Measurements from ENCODE around the gene SMARCA1. TPM values are rescaled to one million over a fixed set of nuclear protein-coding genes. Genes with fewer than 3 reads are reported as not detected.

Gene SMARCA1
- total RNA-seq, 1 donor from 2014 or later = 22.7 TPM

DNA sequence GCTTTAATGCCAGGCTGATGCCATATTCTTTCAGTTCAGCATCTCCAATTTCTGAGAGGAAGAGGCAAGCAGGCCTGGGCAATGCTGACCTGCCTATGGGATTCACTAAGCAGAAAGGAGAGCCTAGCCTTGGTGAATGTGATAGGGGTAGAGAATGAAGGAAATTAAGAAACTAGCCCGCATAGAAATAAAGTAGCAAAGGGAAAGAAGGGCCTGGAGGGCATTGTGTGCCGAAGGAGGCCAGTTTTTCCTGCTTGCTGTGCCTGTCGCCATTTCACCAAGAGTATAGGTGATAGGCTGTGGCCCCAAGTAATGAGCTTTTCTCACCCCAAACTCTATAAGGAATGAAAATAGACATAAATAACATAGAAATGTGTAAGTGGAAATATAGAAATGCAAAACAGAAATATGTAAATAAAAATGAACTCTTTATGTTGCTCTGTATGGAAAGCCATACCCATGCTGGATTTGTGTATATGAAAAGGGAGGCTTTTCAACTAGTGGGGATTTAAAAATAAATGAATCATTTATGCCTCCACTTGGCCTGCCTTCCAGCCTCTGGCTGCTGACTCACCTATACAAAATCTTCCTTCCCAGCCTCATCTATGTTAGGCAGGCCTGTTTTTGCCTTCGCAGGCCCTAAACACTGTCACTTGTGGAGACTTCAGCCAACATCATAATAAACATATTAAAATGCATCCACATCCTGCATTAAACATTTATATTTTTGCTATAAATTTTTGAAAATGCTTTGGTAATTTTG, 11.7 kb upstream of the SMARCA1 start:
- DNase-seq (ENCODE audit: low spot score) = no peak
- ATAC-seq = no peak

DNA sequence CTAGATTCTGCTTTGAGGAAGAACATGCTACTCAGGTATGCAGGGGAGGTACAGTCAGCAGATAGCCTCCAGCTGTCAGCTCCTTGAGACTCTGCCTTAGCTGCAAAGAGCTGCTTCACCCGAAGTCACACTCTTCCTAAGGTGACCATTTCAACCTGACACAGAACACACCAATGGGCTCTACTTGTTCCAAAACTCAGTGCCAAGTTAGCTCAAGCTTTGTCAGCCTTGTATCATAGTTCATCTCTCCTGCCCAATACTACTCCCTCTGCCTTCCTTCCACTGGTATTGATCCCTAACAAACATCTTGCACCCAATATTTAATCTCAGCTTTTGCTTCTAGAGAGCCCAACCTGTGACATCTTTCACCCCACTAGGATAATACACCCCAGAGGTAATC, 7.8 kb upstream of the SMARCA1 start:
- DNase-seq (ENCODE audit: low spot score) (no peak), ATAC-seq (peak; percentile 74)

DNA sequence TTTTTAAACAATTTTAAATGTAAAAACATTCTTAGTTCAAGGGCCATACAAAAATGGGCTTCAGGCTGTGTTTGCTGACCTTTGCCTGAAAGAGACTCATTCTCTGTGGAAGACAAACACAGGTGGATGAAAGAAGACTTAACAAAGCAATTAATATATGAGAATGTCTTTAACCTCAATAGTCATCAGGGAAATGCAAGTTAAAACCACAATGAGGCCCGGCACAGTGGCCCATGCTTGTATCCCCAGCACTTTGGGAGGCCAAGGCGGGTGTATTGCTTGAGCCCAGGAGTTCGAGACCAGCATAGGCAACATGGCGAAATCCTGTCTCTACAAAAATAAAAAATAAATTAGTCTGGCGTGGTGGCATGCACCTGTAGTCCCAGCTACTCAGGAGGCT, 7.1 kb upstream of the SMARCA1 start:
- ATAC-seq (no peak), DNase-seq (ENCODE audit: low spot score) (no peak)

DNA sequence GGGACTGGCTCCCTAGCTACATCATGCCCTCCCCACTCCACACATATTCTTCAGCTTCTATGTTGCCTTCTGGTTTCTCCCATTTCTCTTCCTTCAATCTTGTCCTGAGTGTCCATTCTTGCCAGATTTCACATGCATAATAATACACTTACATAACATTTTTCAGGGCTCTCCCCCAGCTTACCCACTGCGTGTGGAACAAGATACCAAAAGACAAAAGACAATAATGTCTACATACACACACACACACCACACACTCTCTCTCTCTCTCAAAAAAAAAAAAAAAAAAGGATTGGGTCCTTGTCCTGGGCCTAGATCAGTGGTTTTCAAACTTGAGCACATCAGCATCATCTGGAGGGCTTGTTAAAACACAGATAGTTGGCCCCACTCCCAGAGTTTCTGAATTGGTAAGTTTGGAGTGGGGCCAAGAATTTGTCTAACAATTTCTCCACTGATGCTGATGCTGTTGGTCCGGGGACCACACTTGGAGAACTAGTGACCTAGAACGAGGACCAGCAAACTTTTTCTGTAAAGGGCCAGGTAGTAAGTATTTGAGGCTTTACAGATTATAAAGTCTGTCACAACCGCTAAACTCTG, 6.5 kb upstream of the SMARCA1 start:
- no peak for ATAC-seq
- no peak for DNase-seq (ENCODE audit: low spot score)

DNA sequence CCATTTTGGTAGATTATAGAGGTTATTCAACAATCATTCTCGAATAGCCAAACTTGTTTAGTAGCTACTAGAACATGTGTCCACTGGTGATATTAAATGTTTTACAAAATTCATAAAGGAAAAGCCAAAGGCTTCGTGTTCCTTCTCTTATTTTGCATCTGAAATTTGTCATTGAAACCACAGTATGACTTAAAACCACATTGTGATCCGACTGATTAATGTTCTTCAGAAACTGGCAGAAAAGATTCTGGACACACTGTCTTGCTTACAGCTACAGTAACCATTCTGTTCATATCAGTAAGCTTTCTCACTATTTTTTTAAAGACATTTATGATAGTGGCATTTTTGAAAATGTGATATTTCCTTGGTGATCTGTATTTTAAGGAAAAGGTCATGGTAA, 2.6 kb upstream of the SMARCA1 start:
- no peak for DNase-seq (ENCODE audit: low spot score)

DNA sequence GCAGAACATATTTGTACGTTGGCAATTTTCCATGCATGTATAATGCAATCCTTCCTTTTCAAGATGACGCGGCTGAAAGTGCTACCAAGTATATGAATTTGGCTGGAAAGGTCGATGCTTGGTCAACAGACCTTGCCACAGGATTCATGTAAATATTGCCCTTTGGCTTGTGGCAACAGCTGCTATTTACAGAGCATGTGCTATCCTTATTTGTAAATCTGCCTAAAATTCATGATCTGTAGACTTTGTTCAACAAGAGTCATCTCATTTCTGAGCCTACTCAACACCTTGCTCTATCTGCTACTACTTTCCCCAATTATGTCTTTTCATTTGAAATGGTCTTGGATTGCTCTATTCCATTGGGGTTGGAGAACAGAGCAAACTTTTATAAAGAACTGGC, 1.9 kb upstream of the SMARCA1 start:
- DNase-seq (ENCODE audit: low spot score) = peak; percentile 62
- peak; percentile 60 for ATAC-seq

More for the DNA sequence above, 2.6 kb upstream of the SMARCA1 start:
- no peak for ATAC-seq

DNA sequence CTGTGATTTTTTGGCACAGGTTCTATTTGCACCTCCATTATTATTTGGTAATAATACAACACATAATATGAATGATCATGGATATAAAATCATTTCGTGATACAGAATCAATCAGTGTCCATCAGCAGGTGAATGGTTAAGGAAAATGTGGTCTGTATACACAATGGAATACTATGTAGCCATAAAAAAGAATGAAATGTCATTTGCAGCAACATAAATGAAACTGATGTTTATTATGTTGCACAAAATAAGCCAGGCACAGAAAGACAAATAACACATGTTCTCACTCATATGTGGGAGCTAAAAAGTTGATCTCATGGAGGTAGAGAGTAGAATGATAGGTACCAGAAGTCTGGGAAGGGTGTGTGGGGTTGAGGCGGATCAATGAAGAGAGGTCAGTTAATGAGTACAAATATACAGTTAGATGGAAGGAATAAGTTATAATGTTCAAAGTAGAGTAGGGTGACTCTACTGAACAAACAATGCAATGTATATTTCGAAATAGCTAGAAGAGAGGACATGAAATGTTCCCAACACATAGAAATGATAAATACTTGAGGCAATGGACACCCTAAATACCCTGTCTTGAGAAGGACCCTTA, 1.1 kb upstream of the SMARCA1 start:
- no peak for ATAC-seq
- no peak for DNase-seq (ENCODE audit: low spot score)

DNA sequence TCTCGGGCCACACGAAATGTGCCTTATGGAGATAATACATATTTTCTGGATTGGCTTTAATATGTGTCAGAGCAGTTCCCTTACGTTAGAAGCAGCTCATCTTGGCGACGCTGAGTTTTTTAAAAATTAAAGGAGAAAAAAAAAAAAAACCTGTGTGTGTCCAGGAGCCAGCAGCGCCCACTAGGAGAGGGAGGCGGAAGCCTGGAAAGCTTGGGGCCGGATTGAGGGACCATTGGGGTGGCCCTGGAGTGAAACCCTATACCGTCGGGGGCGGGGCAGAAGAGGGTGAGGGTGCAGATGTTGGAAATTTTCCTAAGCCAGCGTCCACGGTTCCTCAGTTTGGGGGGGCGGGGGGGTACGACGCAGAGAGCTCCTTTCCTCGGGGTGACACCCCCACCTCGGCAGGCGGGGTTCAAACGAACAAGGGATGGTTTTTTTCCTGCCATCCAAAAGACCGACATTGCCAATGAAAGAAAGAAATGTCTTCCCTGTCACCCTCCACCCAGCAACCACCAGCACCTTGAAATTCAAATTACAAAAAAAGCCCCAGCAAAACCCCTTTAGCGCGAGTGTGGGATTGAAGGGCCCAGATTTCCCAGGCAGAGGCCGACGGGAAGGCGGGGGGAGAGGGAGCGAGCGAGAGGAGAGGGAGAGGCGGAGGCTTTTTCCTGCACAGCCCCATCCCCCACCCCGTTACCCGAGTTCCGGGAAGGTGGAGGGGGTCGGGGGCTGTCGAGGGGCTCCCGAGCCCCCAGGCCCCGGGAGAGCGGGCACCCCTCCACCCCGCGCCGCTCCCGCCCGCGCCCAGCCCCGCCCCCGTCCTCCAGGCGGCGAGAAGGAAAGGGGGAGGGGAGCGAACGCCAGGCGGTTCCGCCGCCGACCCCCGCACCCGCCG, 859 bp downstream of the SMARCA1 start:
- ATAC-seq = peak; percentile 68
- DNase-seq (ENCODE audit: low spot score) = peak; percentile 60

DNA sequence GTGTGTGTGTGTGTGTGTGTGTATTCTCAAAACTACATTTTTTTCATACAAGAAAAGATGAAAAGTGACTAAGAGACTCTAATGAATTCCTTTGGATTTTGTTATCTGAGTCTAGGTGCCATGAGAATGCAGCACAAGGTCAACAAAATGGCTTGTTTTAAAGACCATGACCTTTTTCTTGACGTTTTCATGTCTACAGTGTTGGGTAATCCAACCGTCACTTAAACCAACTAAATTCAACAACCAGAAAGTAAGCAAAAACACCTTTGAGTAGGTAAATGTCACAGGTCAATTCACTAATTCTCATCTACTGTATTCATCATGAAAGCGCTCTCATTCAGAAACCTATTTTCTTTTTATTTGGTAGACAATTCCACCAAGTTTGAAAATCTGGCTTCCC, 3.1 kb downstream of the SMARCA1 start:
- ATAC-seq = no peak
- no peak for DNase-seq (ENCODE audit: low spot score)

DNA sequence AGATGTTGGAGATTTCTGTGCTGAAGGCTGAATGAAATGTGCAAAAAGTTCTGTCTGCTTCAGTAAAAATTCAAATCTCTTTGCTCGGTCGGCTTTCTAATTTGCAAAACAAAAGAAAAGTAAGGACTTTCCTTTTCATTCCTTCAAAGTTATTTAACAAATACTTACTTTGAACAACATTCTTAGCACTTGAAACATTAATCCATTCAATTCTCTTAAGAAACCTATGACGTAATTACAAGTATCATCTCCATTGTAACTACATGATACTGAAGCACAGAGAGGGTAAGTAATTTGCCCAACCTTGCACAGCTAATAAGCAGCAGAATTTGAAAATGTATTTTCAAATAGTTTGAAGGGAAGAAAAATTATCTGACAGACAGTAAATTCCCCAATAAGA, 6.9 kb downstream of the SMARCA1 start:
- ATAC-seq (no peak), DNase-seq (ENCODE audit: low spot score) (no peak)

DNA sequence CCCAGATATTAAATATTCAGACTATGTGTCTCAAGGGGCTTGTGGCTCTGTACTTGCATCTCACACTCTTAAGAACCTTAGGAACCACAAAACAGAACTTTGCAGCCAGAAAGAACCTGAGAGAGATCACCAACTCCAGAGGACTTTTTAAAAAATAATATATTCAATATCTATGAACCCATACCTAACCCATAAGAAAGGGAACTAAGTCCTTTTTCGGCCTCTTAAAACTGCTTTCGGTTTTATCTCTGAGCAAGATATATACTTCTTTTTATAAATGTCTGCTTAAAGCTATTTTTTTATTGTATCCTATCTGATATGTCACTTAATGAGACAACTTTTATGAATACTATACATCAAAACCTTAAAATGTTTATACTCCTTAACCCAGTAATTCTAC, 10.9 kb downstream of the SMARCA1 start:
- ATAC-seq = no peak
- no peak for DNase-seq (ENCODE audit: low spot score)

DNA sequence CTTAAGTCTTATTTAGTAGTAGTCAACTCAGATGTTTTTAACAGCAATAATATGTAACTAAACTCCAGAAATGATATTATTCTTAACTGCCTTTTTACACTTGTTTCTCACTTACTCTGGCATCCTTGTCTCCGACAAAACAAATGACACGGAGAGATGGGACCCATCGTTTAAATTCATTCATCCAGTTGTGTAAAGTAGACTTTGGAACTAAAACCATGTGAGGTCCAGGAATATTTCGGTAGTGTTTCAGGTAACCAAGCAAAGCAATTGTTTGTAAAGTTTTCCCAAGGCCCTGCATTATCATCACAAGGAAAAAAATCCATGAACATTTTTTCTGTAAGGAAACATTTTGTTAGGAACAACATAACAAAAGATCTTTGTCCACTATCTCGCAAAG, 11.6 kb downstream of the SMARCA1 start:
- ATAC-seq (peak; percentile 52), DNase-seq (ENCODE audit: low spot score) (no peak)

DNA sequence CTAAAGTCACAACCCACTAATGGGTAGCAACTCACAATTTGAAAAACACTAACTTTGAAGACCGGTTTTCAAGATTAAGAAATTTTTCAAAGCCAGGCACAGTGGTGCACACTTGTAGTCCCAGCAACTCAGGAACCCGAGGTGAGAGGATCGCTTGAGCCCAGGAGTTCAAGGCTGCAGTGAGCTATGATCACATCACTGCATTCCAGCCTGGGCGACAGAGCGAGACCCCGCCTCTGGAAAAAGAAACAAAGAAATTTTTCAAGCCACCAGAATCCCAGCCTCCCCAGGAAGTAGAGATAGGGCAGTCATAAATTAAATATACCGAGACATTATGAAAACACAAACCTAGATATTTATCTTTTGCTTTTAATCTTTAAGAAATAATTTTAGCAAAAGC, 13.0 kb downstream of the SMARCA1 start:
- DNase-seq (ENCODE audit: low spot score) = no peak
- ATAC-seq = no peak

DNA sequence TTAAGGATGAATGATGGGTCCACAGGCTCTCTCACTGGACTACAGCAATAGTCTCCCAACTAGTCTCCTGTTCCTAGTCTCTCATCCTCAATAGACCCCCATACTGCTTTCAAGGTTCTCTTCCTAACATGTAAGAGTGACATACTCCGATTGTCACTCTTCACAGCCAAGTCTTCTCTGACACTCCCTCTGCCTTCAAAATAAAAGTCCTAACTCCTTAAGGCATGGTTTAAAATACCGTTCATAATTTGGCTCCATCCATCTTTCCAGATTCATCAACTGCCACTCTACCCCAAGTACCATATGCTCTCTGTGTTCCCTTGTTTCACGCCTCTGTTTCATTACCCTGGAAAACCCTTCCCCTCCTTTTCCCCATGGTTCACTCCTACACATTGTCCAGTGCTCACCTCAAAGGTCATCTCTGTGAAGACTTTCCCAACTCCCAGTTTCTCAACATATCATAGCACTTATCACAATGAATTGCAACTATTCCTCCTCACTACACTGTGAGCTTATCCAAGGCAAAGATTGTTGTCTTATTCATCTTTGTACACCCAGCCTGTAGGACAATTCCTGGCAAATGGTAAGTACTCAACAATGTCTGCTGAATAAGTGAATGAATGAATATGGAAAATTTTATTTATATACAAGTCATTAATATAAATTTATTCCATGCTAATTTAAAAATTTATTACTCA, 26.0 kb downstream of the SMARCA1 start:
- ATAC-seq (no peak), DNase-seq (ENCODE audit: low spot score) (no peak)

DNA sequence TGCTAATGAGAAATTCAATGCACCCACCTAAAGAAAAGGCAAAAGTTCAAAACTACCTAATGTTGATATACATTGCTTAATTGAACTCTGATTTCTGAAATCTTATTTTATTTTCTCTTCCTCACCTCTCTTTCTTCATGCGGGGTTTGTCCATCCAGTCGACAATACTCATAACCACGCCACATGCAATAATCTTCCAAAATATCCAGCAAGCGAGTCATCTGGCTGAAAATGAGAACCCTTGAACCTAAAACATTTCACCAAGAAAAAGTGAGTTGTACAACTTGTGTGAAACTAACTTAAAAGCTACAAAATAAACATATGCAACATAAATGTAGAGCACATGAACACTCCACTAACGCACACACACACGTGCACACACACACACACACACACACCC, 26.7 kb downstream of the SMARCA1 start:
- no peak for DNase-seq (ENCODE audit: low spot score)
- ATAC-seq = no peak

DNA sequence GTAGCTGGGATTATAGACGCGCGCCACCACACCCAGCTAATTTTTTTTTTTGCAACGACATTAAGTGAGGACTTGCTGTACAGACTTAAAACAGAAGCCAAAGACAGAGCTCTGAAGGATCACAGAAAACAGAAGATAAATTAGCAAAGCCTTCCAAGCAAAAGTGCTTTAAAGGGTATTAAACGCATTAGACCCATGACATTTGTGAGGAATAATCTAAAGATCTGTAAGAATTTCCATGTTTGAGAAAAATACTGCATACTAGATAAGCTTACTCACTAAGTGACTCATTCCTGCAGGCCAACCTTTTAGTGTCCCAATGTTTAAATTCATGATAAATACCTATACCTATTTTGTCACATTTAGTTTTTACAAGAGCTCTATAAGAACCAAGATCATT, 27.4 kb downstream of the SMARCA1 start:
- DNase-seq (ENCODE audit: low spot score) (no peak), ATAC-seq (no peak)

DNA sequence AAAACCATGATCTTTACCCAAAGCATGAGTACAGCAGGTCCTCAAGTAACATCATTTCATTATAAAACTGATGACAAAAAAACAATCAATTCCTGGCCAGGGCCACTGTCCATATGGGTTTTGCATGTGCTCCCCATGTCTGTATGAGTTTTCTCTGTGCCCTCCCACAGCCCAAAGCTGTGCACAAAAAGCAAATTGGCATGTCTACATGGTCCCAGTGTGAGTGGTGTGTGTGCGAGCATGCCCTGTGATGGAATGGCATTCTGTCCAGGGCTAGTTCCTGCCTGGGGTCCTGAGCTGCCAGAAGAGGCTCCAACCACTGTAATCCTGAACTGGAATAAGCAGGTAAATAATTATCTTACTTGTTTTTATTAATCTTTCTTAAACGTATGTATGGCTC, 28.4 kb downstream of the SMARCA1 start:
- ATAC-seq = no peak
- no peak for DNase-seq (ENCODE audit: low spot score)

DNA sequence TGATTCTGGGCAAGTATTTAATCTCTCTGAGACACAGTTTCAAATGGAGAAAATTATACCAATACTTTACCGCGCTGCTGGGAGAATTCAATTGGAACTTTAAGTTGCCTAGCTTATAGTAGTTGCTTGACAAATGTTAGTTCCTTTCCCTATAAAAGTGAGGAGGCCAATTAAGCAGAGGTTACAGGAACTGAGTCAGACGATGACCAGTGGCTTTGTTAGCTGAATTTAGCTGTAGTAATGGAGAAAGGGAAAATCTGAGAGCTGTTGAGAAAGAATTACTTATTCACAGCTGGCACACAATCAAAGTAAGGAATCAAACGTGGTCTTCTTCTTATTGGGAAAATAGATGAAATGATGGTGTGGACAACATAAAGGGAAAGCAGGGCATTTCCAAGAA, 29.6 kb downstream of the SMARCA1 start:
- DNase-seq (ENCODE audit: low spot score) (no peak), ATAC-seq (no peak)

DNA sequence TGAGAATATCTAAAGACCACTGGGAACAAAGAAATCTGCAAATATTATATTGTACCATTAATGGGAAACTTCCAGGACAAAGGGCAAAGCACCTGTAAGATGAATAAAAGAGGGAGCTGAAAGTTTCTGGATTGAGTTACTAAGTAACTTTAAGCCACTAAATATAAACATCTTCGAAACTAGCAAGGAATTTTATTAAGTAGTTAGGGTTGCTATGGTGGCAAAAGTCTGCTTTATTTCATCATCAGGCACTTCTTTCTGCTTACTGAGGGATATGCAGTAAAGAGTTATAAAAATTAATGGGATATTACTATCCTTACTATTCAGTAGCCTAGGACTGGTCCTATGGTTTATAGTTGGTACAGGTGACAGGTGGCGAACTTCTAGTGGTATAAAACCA, 33.0 kb downstream of the SMARCA1 start:
- ATAC-seq (no peak), DNase-seq (ENCODE audit: low spot score) (no peak)

DNA sequence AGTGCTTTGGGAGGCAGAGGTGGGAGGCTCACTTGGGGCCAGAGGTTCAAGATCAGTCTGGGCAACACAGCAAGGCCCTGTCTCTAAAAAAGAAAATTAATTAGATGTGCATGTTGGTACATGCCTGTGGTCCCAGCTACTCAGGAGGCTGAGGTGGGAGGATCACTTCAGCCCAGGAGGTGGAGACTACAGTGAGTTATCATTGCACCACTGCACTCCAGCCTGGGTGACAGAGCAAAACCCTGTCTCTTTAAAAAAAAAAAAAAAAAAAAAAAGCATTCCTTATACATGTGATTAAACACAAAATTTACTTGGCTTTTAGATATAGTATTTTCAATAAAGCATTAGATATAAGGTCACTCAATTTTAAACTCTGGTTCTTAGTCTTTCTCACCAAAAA, 34.9 kb downstream of the SMARCA1 start:
- no peak for DNase-seq (ENCODE audit: low spot score)
- ATAC-seq = no peak

DNA sequence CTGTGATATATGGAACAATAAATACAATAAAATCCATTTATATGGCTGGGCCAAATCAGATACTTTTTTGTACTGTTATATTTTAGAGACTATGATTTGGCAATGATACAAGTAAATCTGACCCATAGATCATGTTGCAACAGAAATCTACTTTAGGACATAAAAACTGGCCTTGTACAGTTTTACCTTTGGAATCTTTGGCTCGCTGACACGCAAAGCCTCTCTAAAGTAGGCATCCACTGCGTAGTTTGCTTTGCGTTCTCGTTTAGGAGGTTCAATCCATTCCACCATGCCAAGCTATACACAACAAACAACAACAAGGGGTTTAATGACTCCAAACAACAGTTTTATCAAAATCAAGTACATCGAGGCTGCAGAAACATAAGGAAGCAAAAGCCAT, 42.4 kb downstream of the SMARCA1 start:
- DNase-seq (ENCODE audit: low spot score) = peak; percentile 44
- peak; percentile 77 for ATAC-seq

All from left lobe of liver (tissue), 2 donors.